B cell (primary cell): ENCODE measurements around the gene EFCC1.

Experiments
- EZH2 ChIP-seq: IDR thresholded peaks from 2 replicates; pipeline ENCODE4 v1.6.1; 2012; ENCODE audit warnings: borderline replicate concordance, low read depth, mild to moderate bottlenecking, moderate library complexity, low read length; ENCODE audit not compliant: insufficient read depth, poor library complexity, severe bottlenecking
- TF ChIP-seq, protein P1 (sequence below): fragments of 200-600 bp; IDR thresholded peaks from one replicate; pipeline ENCODE4 v1.8.0; 2022; ENCODE audit warnings: antibody characterized with exemption, mild to moderate bottlenecking

GRCh38 chr3:129070086-129070885 lies 69.2 kb downstream of the EFCC1 start:
- TF ChIP-seq, protein P1, sequence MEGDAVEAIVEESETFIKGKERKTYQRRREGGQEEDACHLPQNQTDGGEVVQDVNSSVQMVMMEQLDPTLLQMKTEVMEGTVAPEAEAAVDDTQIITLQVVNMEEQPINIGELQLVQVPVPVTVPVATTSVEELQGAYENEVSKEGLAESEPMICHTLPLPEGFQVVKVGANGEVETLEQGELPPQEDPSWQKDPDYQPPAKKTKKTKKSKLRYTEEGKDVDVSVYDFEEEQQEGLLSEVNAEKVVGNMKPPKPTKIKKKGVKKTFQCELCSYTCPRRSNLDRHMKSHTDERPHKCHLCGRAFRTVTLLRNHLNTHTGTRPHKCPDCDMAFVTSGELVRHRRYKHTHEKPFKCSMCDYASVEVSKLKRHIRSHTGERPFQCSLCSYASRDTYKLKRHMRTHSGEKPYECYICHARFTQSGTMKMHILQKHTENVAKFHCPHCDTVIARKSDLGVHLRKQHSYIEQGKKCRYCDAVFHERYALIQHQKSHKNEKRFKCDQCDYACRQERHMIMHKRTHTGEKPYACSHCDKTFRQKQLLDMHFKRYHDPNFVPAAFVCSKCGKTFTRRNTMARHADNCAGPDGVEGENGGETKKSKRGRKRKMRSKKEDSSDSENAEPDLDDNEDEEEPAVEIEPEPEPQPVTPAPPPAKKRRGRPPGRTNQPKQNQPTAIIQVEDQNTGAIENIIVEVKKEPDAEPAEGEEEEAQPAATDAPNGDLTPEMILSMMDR, result no peak
- no peak for TF ChIP-seq EZH2
